GM23338 (cell line): ENCODE data around the gene FTL. TPM values are rescaled to one million over a fixed set of nuclear protein-coding genes. Genes with fewer than 3 reads are reported as not detected.

Experiments used
- ATAC-seq: fragments of 200-7000 bp; cut with Tn5 transposase; 3 replicates; pipeline ENCODE4 v1.9.1; 2020
- DNase-seq: peaks from one replicate; pipeline ENCODE4 v3.0.0-alpha.2; 2015; ENCODE audit warnings: low spot score
- H2AFZ ChIP-seq: fragments of 200-600 bp; sonication (generic); 2 replicates; pipeline ENCODE4 v1.8.0; 2016; ENCODE audit warnings: antibody characterized with exemption, mild to moderate bottlenecking, moderate library complexity
- H3F3A ChIP-seq: fragments of 200-600 bp; sonication (generic); replicated peaks from 2 replicates; pipeline ENCODE4 v1.8.0; 2017; ENCODE audit warnings: antibody characterized with exemption, mixed run types, low read depth
- H3K27ac ChIP-seq: fragments of 200-600 bp; sonication (generic); 2 replicates; pipeline ENCODE4 v1.6.1; 2016; ENCODE audit warnings: low read depth
- H3K27me3 ChIP-seq: fragments of 200-600 bp; sonication (generic); 2 replicates; pipeline ENCODE4 v1.8.0; 2016; ENCODE audit warnings: mild to moderate bottlenecking, mixed run types, moderate library complexity; ENCODE audit not compliant: insufficient read depth
- H3K36me3 ChIP-seq: fragments of 200-600 bp; sonication (generic); 2 replicates; pipeline ENCODE4 v1.8.0; 2016; ENCODE audit warnings: mild to moderate bottlenecking; ENCODE audit not compliant: insufficient read depth
- H3K4me1 ChIP-seq: fragments of 200-600 bp; sonication (generic); 2 replicates; pipeline ENCODE4 v1.8.0; 2016; ENCODE audit warnings: mild to moderate bottlenecking, moderate library complexity; ENCODE audit not compliant: insufficient read depth
- H3K4me2 ChIP-seq: fragments of 200-600 bp; sonication (generic); 2 replicates; pipeline ENCODE4 v1.7.1; 2017; ENCODE audit warnings: mixed run types
- H3K4me3 ChIP-seq: fragments of 200-600 bp; sonication (generic); 2 replicates; pipeline ENCODE4 v1.6.1; 2016; ENCODE audit warnings: mixed run types
- H3K79me2 ChIP-seq: fragments of 200-600 bp; sonication (generic); replicated peaks from 2 replicates; pipeline ENCODE4 v1.8.0; 2017; ENCODE audit warnings: mild to moderate bottlenecking; ENCODE audit not compliant: insufficient read depth
- H3K9me2 ChIP-seq: fragments of 200-600 bp; sonication (generic); 2 replicates; pipeline ENCODE4 v1.8.0; 2017; ENCODE audit not compliant: insufficient read depth
- H4K20me1 ChIP-seq: fragments of 200-600 bp; sonication (generic); replicated peaks from 2 replicates; pipeline ENCODE4 v1.8.0; 2017; ENCODE audit warnings: mild to moderate bottlenecking; ENCODE audit not compliant: insufficient read depth
- H3K27ac Mint-ChIP-seq: 2 replicates; pipeline ENCODE4 v1.8.0; 2020; ENCODE audit warnings: inconsistent platforms, mild to moderate bottlenecking, moderate library complexity, mixed read lengths
- H3K27me3 Mint-ChIP-seq: 3 replicates; pipeline ENCODE4 v1.8.0; 2022; ENCODE audit warnings: low read depth, mild to moderate bottlenecking, moderate library complexity, mixed read lengths, inconsistent platforms; ENCODE audit not compliant: insufficient read depth, poor library complexity
- H3K36me3 Mint-ChIP-seq: 3 replicates; pipeline ENCODE4 v1.8.0; 2021; ENCODE audit warnings: low read depth, mild to moderate bottlenecking, inconsistent platforms, moderate library complexity, mixed read lengths
- H3K4me1 Mint-ChIP-seq: 3 replicates; pipeline ENCODE4 v1.8.0; 2020; ENCODE audit warnings: mild to moderate bottlenecking, inconsistent platforms, mixed read lengths
- H3K4me3 Mint-ChIP-seq: 3 replicates; pipeline ENCODE4 v1.8.0; 2021; ENCODE audit warnings: moderate library complexity, mild to moderate bottlenecking, inconsistent platforms, mixed read lengths
- H3K9me3 Mint-ChIP-seq: 3 replicates; pipeline ENCODE4 v1.8.0; 2020; ENCODE audit warnings: moderate library complexity, mild to moderate bottlenecking, inconsistent platforms, mixed read lengths
- ETS1 ChIP-seq: IDR thresholded peaks from 2 replicates; pipeline ENCODE4 v1.6.1; 2016; ENCODE audit warnings: antibody characterized with exemption
- EZH2 ChIP-seq: fragments of 200-600 bp; sonication (generic); IDR thresholded peaks from one replicate; pipeline ENCODE4 v1.8.0; 2017; ENCODE audit warnings: antibody characterized with exemption, mild to moderate bottlenecking, low read depth; ENCODE audit not compliant: unreplicated experiment
- JUNB ChIP-seq: IDR thresholded peaks from one replicate; pipeline ENCODE4 v1.6.1; 2016; ENCODE audit warnings: antibody characterized with exemption; ENCODE audit not compliant: unreplicated experiment
- NANOG ChIP-seq: IDR thresholded peaks from 2 replicates; pipeline ENCODE4 v1.6.1; 2016; ENCODE audit warnings: antibody characterized with exemption, borderline replicate concordance
- POLR2AphosphoS5 ChIP-seq: IDR thresholded peaks from 2 replicates; pipeline ENCODE4 v1.6.1; 2016; ENCODE audit warnings: antibody characterized with exemption, low read depth
- STAT1 ChIP-seq: IDR thresholded peaks from one replicate; pipeline ENCODE4 v1.6.1; 2016; ENCODE audit warnings: antibody characterized with exemption; ENCODE audit not compliant: unreplicated experiment
- ZNF114 ChIP-seq: fragments of 250-450 bp; sonication (Bioruptor Pico); IDR thresholded peaks from 2 replicates; pipeline ENCODE4 v1.5.0; 2020; ENCODE audit warnings: mild to moderate bottlenecking, moderate library complexity
- ZNF462 ChIP-seq: fragments of 250-450 bp; sonication (Bioruptor Pico); IDR thresholded peaks from 2 replicates; pipeline ENCODE4 v1.5.0; 2020; ENCODE audit warnings: mild to moderate bottlenecking, moderate library complexity
- polyA plus RNA-seq: library from polyadenylated mRNA; unstranded; fragments of >200 nt; fragmentation: Nextera tagmentation; extraction: Ambion mirVana; gene quantifications from 2 replicates; pipeline ENCODE4 v1.2.1, GENCODE V29; 2016
- total RNA-seq: library from RNA; depleted of rRNA; stranded (reverse); fragments of >200 nt; shearing (Covaris generic); gene quantifications from 2 replicates; pipeline ENCODE4 v1.2.3, GENCODE V29; 2014

The FTL gene
- total and polyA plus RNA-seq, 2 experiments from 2014 or later: 2,064 to 5,436 TPM

GRCh38 chr19:48961673-48962028 is 3.5 kb upstream of the FTL start (continued):
- TF ChIP-seq ZNF462 (CRISPR knock-in tag): no peak
- TF ChIP-seq ZNF114 (CRISPR knock-in tag): no peak
- TF ChIP-seq NANOG: no peak
- TF ChIP-seq JUNB: no peak
- TF ChIP-seq STAT1: no peak
- no peak for TF ChIP-seq ETS1

GRCh38 chr19:48962029-48962848 is 2.9 kb upstream of the FTL start:
- peak overlapping the region; percentile 79 for H3K27ac ChIP-seq
- Mint-ChIP-seq H3K4me1 (peaks cover 38% of the 10 kb centered on the region), H3K4me3 (peak overlapping the region; percentile 95; the same call in 2 of the 3 replicates), H3K27me3 (peaks cover 48% of the 10 kb centered on the region), H3K27ac (peak overlapping the region; percentile 97), H3K36me3 (peaks cover 52% of the 10 kb centered on the region), H3K9me3 (peaks cover 16% of the 10 kb centered on the region)
- H4K20me1 ChIP-seq: peaks cover 12% of the 10 kb centered on the region
- no peak for TF ChIP-seq NANOG
- TF ChIP-seq POLR2AphosphoS5: peak; percentile 68
- TF ChIP-seq EZH2: no peak
- no peaks in the 10 kb centered on the region for H3K27me3 ChIP-seq
- H3K36me3 ChIP-seq: peaks cover 19% of the 10 kb centered on the region
- no peaks in the 10 kb centered on the region for H3K9me2 ChIP-seq
- H3K4me2 ChIP-seq: peak overlapping the region; percentile 32; the same call in 1 of the 2 replicates
- peaks cover 30% of the 10 kb centered on the region for H3K79me2 ChIP-seq
- H3K4me3 ChIP-seq: no peak overlapping the region
- H2AFZ ChIP-seq: no peak overlapping the region
- ATAC-seq (no peak; the same call in 2 of the 3 replicates), DNase-seq (peak; percentile 59)
- H3K4me1 ChIP-seq: peaks cover 18% of the 10 kb centered on the region
- H3F3A ChIP-seq: peaks cover 62% of the 10 kb centered on the region
